Activated T-cell treated with anti-CD3 and anti-CD28 coated beads, Interleukin-2, amount 50 U/mL, for 4 hours (primary cell): ENCODE data around the gene KCNS1. TPM values are rescaled to one million over a fixed set of nuclear protein-coding genes. Genes with fewer than 3 reads are reported as not detected.
A peak's percentile ranks its signal among the peaks of the same experiment; 100 is the strongest.
"Not testable (repeated sequence)": the region's sequence is repeated elsewhere in the genome, so short reads cannot be mapped to it uniquely, and the experiment has no call there.

Experiments
- ATAC-seq, 2 donors: fragments of 200-7000 bp; cut with Tn5 transposase; one replicate each; pipeline ENCODE4 v1.10.0; 2021
- DNase-seq: peaks from one replicate; pipeline ENCODE4 v3.0.0-alpha.2; 2020
- H3K27me3 Mint-ChIP-seq: one replicate; pipeline ENCODE4 v1.8.0; 2021; ENCODE audit warnings: low read depth, mixed read lengths
- H3K36me3 Mint-ChIP-seq: one replicate; pipeline ENCODE4 v1.8.0; 2022; ENCODE audit warnings: mixed read lengths; ENCODE audit not compliant: insufficient read depth
- H3K4me1 Mint-ChIP-seq: one replicate; pipeline ENCODE4 v1.8.0; 2021; ENCODE audit warnings: low read depth, mixed read lengths
- H3K4me3 Mint-ChIP-seq: one replicate; pipeline ENCODE4 v1.8.0; 2021; ENCODE audit warnings: mild to moderate bottlenecking, moderate library complexity, mixed read lengths
- H3K9me3 Mint-ChIP-seq: one replicate; pipeline ENCODE4 v1.8.0; 2021; ENCODE audit warnings: mixed read lengths
- total RNA-seq, 3 donors: library from RNA; stranded (reverse); gene quantifications; one replicate each; pipeline ENCODE4 v1.2.1, GENCODE V29; 2021

The KCNS1 gene
- total RNA-seq, 3 donors from 2014 or later, result 0.13 to 0.37 (median 0.16) TPM

- DNase-seq, result no peak
- no peak for ATAC-seq
- no peaks in the 10 kb centered on the region for H3K27me3 Mint-ChIP-seq
- peaks cover 72% of the 10 kb centered on the region for H3K36me3 Mint-ChIP-seq
- peaks cover 14% of the 10 kb centered on the region for H3K9me3 Mint-ChIP-seq
- no peak overlapping the region for H3K4me3 Mint-ChIP-seq
- H3K4me1 Mint-ChIP-seq, result peaks cover 2% of the 10 kb centered on the region
Measured at GRCh38 chr20:45080867-45081624, 19.9 kb downstream of the KCNS1 start.

DNA sequence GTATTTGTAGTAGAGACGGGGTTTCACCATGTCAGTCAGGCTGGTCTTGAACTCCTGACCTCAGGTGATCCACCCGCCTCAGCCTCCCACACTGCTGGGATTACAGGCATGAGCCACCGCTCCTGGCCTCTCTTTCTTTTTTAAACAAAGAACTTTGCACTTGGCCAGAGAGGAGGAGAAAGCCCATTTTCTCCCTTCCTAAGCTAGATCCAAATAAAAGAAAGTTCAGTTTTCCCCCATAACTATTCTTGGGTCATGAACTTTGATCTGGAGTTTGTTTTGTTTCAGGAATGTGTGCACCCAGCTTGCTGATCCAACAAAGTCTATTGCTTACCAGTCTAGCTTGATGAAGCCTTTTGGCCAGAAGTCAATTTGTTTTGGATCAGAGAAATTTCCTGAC is 23.4 kb downstream of the KCNS1 start:
- Mint-ChIP-seq H3K4me1 (peaks cover 6% of the 10 kb centered on the region), H3K4me3 (no peak overlapping the region), H3K9me3 (peaks cover 9% of the 10 kb centered on the region), H3K36me3 (peaks cover 60% of the 10 kb centered on the region), H3K27me3 (no peaks in the 10 kb centered on the region)
- no peak for DNase-seq
- ATAC-seq, result no peak

- Mint-ChIP-seq H3K4me3 (no peak overlapping the region), H3K36me3 (peaks cover 36% of the 10 kb centered on the region), H3K27me3 (no peaks in the 10 kb centered on the region), H3K4me1 (peaks cover 38% of the 10 kb centered on the region), H3K9me3 (no peaks in the 10 kb centered on the region)
- DNase-seq, result no peak
- ATAC-seq, result no peak
Measured at GRCh38 chr20:45073221-45073620, 27.7 kb downstream of the KCNS1 start.

DNA sequence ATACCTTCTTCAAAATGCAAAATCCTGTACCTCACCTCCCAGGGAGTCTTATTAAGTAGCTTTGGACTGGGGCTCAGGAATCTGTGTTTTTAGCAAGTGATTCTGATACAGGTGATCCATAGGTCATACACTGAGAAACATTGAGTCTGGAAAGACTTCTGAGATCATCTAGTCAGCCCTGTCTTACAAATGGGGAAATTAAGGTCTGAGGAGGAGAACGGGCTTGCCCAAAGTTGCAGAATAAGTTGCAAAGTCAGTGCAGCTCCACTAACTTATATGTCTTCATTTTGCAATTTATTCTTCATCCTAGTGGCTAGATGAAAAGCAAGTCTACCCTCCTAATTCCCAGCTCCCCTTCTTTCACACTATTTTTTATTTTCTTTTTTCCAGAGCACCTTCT is 28.9 kb downstream of the KCNS1 start:
- Mint-ChIP-seq H3K27me3 (no peaks in the 10 kb centered on the region), H3K4me1 (peaks cover 48% of the 10 kb centered on the region), H3K4me3 (no peak overlapping the region), H3K9me3 (no peaks in the 10 kb centered on the region), H3K36me3 (peaks cover 37% of the 10 kb centered on the region)
- no peak for ATAC-seq
- no peak for DNase-seq

DNA sequence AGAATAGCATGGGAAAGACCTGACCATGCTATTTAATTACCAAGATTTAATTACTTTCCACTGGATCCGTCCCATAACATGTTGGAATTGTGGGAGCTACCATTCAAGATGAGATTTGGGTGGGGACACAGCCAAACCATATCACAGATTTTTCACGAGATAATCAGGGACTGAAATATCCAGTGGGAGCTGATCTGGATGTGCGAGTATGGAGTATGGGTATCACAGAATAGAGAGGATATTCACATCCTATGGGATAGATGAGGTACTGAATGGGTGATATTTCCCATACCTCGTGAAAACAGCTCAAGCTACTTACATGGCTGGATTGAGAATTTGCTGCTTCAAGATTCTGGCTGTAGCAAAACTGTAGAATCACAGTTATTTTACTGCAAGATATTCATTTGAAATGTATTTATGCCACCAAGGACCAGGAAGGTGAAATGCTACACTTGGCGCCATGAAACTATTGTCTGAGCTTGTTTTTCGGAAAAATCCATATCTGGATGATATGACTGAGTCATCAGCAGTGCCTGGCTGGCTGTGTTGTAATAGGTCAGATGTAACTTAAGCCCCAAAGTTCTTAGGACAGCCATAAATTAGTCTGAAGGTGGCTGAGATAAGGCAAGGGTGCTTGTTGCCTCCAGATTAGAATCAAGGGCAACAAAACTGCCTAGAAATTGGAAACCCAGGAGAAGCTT is 29.8 kb downstream of the KCNS1 start:
- no peaks in the 10 kb centered on the region for H3K9me3 Mint-ChIP-seq
- H3K36me3 Mint-ChIP-seq, result peaks cover 36% of the 10 kb centered on the region
- ATAC-seq, result no peak
- H3K27me3 Mint-ChIP-seq, result no peaks in the 10 kb centered on the region
- no peak for DNase-seq
- H3K4me1 Mint-ChIP-seq, result peaks cover 56% of the 10 kb centered on the region
- H3K4me3 Mint-ChIP-seq, result no peak overlapping the region

- Mint-ChIP-seq H3K27me3 (no peaks in the 10 kb centered on the region), H3K4me3 (no peak overlapping the region), H3K36me3 (peaks cover 36% of the 10 kb centered on the region), H3K4me1 (peaks cover 69% of the 10 kb centered on the region), H3K9me3 (no peaks in the 10 kb centered on the region)
- DNase-seq, result no peak
- no peak for ATAC-seq
Measured at GRCh38 chr20:45069261-45069660, 31.7 kb downstream of the KCNS1 start.

DNA sequence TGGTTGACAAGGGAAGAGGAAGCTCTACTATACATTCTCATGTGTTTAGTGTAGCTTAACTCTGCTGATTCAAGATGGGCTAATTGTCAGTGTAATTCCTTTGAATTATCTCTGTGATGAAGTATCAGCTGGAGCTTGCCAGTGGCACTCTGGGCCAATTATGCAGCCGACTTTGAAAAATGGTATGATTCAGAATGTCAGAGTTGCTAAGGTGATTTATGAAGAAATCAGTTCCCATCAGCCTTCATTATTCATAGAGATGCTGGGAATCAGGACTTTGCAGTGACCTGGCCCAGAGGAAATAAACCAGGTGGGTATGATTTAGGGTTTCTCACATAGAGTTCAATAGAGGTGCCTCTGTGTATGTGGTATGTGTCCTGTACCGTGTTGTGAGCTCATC is 33.4 kb downstream of the KCNS1 start:
- no peak for ATAC-seq
- no peaks in the 10 kb centered on the region for H3K9me3 Mint-ChIP-seq
- DNase-seq, result no peak
- no peaks in the 10 kb centered on the region for H3K27me3 Mint-ChIP-seq
- H3K4me1 Mint-ChIP-seq, result peaks cover 72% of the 10 kb centered on the region
- H3K36me3 Mint-ChIP-seq, result peaks cover 39% of the 10 kb centered on the region
- no peak overlapping the region for H3K4me3 Mint-ChIP-seq

- Mint-ChIP-seq H3K36me3 (peaks cover 42% of the 10 kb centered on the region), H3K4me3 (no peak overlapping the region), H3K27me3 (no peaks in the 10 kb centered on the region), H3K9me3 (no peaks in the 10 kb centered on the region), H3K4me1 (peaks cover 74% of the 10 kb centered on the region)
- DNase-seq, result no peak
- no peak for ATAC-seq
Measured at GRCh38 chr20:45067087-45067486, 33.8 kb downstream of the KCNS1 start.

DNA sequence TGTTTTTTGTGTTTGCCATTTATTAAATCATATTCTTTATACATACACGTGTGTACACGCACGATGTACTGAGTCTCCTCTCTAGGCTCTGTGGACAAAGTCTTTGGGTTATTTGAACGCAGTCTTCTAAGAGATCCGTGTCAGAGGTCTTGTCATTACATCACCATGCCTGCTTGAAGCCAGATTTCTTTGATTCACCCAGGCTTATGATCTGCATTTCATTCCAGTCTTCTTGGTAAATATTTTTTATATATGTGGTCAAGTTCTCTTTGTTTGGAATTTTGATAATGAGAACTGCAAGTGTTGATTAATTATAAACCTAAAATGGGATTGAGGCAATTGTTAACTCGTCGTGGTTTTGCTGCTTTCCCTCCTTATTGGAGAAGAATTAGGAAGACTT is 34.6 kb downstream of the KCNS1 start:
- Mint-ChIP-seq H3K36me3 (peaks cover 41% of the 10 kb centered on the region), H3K9me3 (no peaks in the 10 kb centered on the region), H3K27me3 (no peaks in the 10 kb centered on the region), H3K4me3 (no peak overlapping the region), H3K4me1 (peaks cover 77% of the 10 kb centered on the region)
- DNase-seq, result no peak
- no peak for ATAC-seq

GRCh38 chr20:45064812-45065211 is 36.1 kb downstream of the KCNS1 start:
- Mint-ChIP-seq H3K4me1 (peaks cover 77% of the 10 kb centered on the region), H3K27me3 (no peaks in the 10 kb centered on the region), H3K4me3 (no peak overlapping the region), H3K36me3 (peaks cover 38% of the 10 kb centered on the region), H3K9me3 (no peaks in the 10 kb centered on the region)
- DNase-seq (no peak), ATAC-seq (no peak)

DNA sequence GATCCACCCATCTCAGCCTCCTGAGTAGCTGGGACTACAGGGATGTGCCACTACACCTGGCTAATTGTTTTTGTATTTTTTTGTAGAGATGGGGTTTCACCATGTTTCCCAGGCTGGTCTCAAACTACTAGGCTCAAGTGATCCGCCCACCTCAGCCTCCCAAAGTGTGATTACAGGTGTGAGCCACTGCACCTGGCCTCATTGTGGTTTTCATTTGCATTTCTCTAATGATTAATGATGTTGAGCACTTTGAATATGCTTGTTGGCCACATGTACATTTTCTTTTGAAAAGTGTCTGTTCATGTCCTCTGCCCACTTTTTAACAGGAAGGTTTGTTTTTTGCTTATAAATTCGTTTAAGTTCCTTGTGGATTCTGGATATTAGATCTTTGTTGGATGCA is 37.8 kb downstream of the KCNS1 start:
- not testable (repeated sequence) for DNase-seq, H3K9me3 Mint-ChIP-seq, H3K4me3 Mint-ChIP-seq, H3K27me3 Mint-ChIP-seq, ATAC-seq
- Mint-ChIP-seq H3K36me3 (peaks cover 34% of the 10 kb centered on the region), H3K4me1 (peaks cover 76% of the 10 kb centered on the region)

DNA sequence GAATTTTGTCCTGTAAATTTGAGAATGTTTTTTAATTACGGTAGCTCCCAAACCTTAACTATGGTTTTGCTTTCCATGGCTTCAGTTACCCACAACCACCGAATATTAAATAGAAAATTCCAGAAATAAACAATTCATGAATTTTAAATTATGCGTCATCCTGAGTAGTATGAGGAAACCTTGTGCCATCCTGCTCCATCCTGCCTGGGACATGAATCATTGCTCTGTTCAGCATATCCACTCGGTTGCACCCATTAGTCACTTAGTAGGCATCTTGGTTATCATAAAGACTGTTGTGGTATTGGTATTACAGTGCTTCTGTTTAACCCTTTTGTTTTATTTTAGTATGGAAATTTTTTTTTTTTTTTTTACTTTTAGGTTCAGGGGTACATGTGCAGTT is 39.7 kb downstream of the KCNS1 start:
- H3K4me1 Mint-ChIP-seq, result peaks cover 72% of the 10 kb centered on the region
- H3K27me3 Mint-ChIP-seq, result no peaks in the 10 kb centered on the region
- no peak overlapping the region for H3K4me3 Mint-ChIP-seq
- H3K9me3 Mint-ChIP-seq, result no peaks in the 10 kb centered on the region
- DNase-seq (no peak), ATAC-seq (peak; percentile 79 to 91)
- peaks cover 29% of the 10 kb centered on the region for H3K36me3 Mint-ChIP-seq

DNA sequence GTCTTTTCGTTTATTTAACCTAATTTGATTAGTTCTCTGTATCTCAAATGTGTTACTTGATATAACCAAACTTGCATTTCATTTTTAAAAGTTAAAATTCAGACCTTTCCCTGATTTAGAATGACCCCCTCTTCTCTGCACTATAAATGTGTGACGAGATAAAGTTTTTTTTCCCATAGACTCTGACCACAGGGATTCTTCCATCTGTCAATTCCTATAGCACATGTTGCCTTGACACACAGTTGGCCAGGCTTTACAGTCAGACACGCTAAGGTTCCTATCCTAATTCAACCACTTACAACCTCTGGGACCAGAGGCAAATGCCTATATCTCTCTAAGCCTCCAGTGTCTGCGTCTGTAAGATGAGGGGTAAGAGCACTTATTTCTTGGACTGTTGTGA is 40.6 kb downstream of the KCNS1 start:
- ATAC-seq (no peak), DNase-seq (no peak)
- peaks cover 76% of the 10 kb centered on the region for H3K4me1 Mint-ChIP-seq
- H3K4me3 Mint-ChIP-seq, result no peak overlapping the region
- H3K36me3 Mint-ChIP-seq, result peaks cover 34% of the 10 kb centered on the region
- H3K27me3 Mint-ChIP-seq, result no peaks in the 10 kb centered on the region
- H3K9me3 Mint-ChIP-seq, result no peaks in the 10 kb centered on the region

DNA sequence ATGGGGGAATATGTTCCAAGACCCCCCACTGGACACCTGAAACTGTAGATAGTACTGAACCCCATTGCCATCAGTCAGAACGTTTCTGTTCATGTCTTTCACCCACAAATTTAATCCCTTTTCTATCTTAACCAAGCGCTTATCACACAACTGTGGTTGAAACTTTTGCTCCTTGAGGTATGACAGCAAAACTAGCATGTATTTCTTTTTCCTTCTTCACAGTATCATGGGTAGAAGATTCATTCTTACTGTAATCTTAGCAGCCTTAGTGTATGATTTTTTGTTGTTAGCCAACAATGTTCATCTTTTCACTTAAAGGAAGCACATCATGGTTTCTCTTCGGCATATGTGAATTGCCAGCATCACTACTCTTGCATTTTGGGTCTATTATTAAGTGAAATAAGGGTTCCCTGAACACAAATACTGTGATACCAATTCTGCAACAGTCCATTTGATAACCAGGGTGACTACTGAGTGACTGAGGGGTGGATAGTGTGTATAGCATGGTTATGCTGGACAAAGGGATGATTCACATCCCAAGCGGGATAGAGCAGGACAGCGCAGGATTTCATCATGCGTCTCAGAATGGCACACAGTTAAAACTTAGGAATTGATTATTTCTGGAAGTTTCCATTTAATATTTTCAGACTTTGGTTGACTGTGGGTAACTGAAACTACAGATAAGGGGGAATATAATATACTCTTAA is 41.8 kb downstream of the KCNS1 start:
- no peak overlapping the region for H3K4me3 Mint-ChIP-seq
- no peaks in the 10 kb centered on the region for H3K27me3 Mint-ChIP-seq
- DNase-seq (no peak), ATAC-seq (peak; percentile 41 to 53)
- H3K4me1 Mint-ChIP-seq, result peaks cover 72% of the 10 kb centered on the region
- H3K9me3 Mint-ChIP-seq, result no peaks in the 10 kb centered on the region
- peaks cover 36% of the 10 kb centered on the region for H3K36me3 Mint-ChIP-seq
